Eye (tissue), 1 donor: ENCODE measurements around the gene RIC8B.

Experiments used
- DNase-seq: peaks from one replicate; pipeline ENCODE4 v3.0.0-alpha.2; 2015

RIC8B gene

GRCh38 chr12:106870116-106870515 lies 95.6 kb downstream of the RIC8B start:
- no peak for DNase-seq

- DNase-seq: no peak
Measured at GRCh38 chr12:106871477-106871876, 97.0 kb downstream of the RIC8B start.

- no peak for DNase-seq
Measured at GRCh38 chr12:106873983-106874382, 99.5 kb downstream of the RIC8B start.

GRCh38 chr12:106878804-106879203 lies 104.3 kb downstream of the RIC8B start:
- peak; percentile 50 for DNase-seq

- DNase-seq: no peak
Measured at GRCh38 chr12:106879612-106880011, 105.1 kb downstream of the RIC8B start.

DNA sequence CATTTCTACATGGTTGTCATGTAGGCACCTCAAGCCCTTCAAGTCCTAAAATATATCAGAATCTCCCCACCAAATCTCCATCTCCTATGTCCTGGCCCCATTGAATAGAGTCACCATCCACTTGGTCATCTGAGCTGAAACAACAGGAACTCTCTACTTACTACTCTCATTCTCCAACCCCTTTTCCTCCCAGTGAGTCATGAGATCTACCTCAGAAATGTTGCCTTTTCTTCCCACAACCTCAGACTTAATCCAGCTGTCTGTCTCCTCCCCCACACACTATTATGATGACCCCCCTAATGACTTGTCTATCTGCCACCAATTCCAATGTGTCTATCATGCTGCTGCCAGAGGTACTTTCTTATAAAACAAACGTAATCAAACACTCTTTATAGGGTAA lies 108.9 kb downstream of the RIC8B start:
- no peak for DNase-seq

DNA sequence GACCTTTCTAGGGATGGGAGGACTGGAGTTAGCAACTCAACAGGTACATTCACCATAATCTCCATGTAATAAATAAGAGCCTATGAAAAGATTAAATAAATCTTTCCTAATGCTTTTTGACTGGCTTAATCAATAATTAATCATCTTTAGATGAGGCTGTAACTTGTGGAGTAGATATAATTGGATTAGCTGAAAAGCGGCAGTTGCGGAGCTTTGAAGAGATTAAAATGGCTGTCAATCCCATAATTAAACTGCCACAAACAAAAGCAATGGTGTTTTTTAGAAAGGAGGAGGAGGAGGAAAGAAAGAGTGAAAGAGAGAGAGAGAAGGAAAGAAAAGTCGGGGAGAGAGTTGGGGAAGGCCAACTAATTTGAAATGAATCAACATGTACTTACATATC lies 110.5 kb downstream of the RIC8B start:
- DNase-seq: peak; percentile 48

DNA sequence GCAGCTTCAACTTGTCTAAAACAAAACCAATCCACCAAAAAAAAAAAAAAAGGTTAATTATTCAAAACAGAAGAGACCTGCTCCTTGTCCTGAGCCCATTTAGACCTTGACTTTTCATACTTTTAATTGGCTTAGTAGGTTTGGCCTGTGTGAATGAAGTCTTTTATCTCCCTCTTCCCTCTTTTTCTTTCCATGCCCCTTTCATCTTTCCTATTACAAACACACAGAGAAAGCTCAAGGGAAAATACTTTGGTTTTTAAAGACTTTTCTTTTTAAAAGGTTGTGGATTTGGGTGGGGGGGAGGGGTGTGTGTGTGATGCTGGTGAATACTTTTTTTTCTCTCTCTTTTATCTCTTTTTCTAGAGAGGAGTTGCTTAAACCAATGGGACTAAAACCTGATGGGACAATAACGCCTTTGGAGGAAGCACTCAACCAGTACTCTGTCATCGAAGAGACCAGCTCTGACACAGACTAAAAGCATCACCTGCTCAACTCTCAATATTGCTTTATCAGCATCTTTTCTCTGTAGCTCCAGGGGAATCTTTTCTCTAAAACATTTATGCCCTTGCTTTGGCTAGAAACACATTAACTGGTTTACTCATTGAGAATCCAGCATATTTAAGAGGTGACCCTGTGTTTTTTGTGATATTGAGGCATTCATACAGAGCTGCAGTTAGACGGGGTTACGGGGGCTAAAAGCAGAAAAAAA lies 111.2 kb downstream of the RIC8B start:
- no peak for DNase-seq

DNA sequence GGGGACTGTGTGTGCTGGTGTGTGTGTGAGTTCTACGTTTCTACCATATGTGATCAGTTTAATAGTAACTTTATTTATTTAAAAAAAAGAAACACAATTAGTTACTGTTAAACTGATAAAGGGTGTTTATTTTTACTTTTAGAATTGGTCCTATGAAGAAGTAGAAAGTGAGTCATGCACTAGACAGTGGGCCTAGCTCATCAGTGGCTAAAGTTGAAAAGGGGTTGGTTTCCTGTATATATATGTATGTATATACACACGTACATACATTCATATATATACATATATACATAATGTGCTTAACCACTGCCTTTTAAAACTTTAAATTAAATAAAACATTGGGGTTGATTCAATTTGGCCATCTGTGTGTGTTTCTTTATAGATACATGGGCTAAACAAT lies 112.5 kb downstream of the RIC8B start:
- no peak for DNase-seq

DNA sequence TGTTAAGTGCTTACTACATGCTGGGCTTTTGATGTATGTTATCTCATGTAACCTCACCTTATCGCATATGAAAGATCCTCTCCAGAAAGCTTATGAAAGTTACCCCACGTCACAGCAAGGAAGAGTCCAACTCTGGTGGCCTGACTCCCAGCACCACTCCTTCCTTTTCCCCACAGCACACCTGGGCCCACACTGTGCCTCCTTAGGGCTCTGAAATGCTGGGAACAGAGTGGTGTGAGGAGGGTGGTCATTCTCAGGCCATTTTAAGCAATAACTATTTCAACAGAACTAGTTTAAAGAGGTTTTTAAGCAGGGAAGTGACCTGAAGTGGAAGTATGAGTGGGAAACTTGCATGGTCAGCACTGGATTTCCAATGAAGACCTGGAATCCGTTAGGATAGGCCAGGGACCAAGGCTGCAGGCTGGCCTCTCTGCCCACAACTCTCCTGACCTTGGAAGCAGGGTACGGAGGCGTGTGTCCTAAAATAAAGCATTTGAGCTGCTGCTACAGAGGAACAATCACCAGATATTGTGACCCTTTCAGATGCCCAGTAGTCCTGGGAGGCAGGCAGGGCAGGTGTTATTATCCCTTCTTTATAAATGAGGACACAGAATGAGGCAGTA lies 114.0 kb downstream of the RIC8B start:
- DNase-seq: no peak

DNA sequence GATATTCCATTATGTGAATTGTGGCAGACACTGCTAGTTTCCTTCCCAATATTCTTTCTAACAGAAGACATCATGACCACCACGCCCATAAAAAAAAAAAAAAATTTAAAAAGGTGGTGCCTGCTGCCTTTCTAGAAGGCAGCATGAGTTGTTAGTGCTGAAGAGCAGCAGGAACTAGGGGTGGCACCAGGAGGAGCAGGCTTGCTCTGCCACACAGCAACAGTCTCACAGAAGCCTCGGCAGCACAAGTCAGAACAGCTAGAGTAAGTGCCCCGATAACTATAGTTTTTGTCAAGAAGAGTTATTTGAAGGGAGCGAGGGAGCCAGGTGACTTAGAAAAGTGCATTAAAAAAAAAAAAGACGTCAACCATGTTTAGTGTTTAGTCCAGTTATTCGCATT lies 114.8 kb downstream of the RIC8B start:
- no peak for DNase-seq

- no peak for DNase-seq
Measured at GRCh38 chr12:106889950-106890626, 115.6 kb downstream of the RIC8B start.

DNA sequence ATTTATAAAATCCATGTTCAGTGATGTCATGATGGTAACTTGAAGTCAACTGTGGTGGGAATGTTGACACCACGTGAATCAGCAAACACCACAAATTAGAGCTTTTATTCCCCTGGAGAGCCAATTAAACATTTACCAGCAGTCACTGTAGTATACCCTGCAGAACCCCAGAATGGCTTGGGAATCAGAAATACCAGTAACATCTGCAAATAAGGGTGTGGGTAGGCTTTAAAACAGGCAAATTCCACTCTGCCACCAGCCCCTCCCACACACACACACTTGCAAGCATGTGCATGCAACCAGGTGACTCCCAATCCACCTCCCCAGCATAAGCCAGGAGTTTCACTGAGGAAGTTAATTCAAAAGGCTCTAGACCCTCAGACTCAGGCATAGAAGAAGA lies 117.6 kb downstream of the RIC8B start:
- DNase-seq: no peak

GRCh38 chr12:106893451-106893850 lies 119.0 kb downstream of the RIC8B start:
- no peak for DNase-seq

GRCh38 chr12:106894774-106895173 lies 120.3 kb downstream of the RIC8B start:
- DNase-seq: no peak

- no peak for DNase-seq
Measured at GRCh38 chr12:106896603-106897002, 122.1 kb downstream of the RIC8B start.

DNA sequence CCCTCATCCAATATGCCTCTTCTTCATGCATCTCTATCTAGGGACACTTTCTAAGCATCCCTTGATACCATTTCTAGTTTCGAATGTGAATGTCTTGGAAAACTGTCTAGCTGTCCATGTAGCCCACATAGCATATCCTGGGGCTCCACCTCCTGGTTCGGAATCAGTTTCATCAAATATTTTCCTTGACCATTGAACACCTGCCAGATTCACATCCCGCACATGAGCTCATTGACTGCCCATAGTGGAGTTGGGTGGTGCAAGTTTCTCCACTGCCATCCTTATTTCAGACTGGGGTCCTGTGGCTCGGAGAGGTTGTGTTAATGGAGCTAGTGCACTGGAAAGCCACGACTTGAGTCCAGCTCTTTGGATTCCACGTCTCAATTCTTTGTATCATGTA lies 122.6 kb downstream of the RIC8B start:
- DNase-seq: no peak

GRCh38 chr12:106897981-106898901 lies 123.8 kb downstream of the RIC8B start:
- peak; percentile 80 for DNase-seq

DNA sequence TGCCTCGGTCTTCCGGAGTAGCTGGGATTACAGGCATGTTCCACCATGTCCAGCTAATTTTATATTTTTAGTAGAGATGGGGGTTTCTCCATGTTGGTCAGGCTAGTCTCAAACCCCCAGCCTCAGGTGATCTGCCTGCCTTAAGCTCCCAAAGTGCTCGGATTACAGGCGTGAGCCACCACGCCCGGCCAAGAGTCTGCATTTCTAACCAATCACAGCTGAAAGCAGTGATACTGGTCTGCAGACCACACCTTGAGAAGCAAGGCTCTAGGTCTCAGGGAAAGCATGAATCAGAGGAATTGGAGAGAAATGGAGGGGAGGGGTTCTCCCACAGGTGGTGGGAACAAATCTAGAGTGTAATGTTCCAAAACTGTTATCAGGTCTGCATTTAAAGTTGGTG lies 126.1 kb downstream of the RIC8B start:
- no peak for DNase-seq

- DNase-seq: no peak
Measured at GRCh38 chr12:106901276-106901675, 126.8 kb downstream of the RIC8B start.

DNA sequence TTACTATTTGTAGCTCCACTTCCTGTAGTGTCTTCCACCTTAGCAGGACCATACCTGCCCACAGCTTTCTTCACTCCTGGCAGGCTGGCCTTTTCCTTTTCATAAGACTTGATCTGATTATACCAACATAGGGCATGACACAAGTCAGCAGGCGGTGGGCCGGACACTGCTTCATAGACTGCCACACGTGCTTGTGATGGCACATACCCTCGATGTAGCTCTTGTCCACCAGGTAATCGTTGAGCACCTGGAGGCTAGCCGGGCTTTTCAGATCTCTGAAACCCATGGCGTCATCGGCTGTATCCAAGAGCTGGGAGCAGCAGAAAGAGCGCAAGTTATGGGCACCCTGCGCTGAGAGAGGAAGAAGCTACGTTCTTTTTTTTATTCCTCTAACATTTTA lies 127.6 kb downstream of the RIC8B start:
- no peak for DNase-seq

GRCh38 chr12:106903241-106903945 lies 128.9 kb downstream of the RIC8B start:
- peak; percentile 87 for DNase-seq

- no peak for DNase-seq
Measured at GRCh38 chr12:106906715-106907114, 132.2 kb downstream of the RIC8B start.
